Myocyte (in vitro differentiated cells): ENCODE measurements around the gene ANKRD27. TPM values are rescaled to one million over a fixed set of nuclear protein-coding genes. Genes with fewer than 3 reads are reported as not detected.
A peak's percentile ranks its signal among the peaks of the same experiment; 100 is the strongest.
"Not testable (repeated sequence)": the region's sequence is repeated elsewhere in the genome, so short reads cannot be mapped to it uniquely, and the experiment has no call there.

Experiments
- DNase-seq: peaks from one replicate; pipeline ENCODE4 v3.0.0-alpha.2; 2012; ENCODE audit warnings: low read depth
- polyA plus RNA-seq: library from polyadenylated mRNA; unstranded; fragments of >200 nt; gene quantifications from one replicate; pipeline ENCODE4 v1.2.1, GENCODE V29; 2012; ENCODE audit warnings: missing spikeins
- total RNA-seq: library from RNA; depleted of rRNA; stranded (reverse); fragments of >200 nt; gene quantifications from 2 replicates; pipeline ENCODE4 v1.2.3, GENCODE V29; 2014

ANKRD27 gene
- 17.8 and 19.9 TPM in 2 replicates for total RNA-seq
- 10.4 TPM for polyA plus RNA-seq

- peak; percentile 99 for DNase-seq
Observed at GRCh38 chr19:32674931-32675719, at the start of gene ANKRD27. Gene ANKRD27, minus strand, starts transcription at chr19:32675180. Its CDS starts 16,165 bp downstream, at chr19:32659015.

- DNase-seq, result no peak
Observed at GRCh38 chr19:32720936-32721250, 45.9 kb upstream of the ANKRD27 start.

GRCh38 chr19:32720216-32720935, 45.4 kb upstream of the ANKRD27 start:
- DNase-seq, result no peak

GRCh38 chr19:32719611-32720059, 44.7 kb upstream of the ANKRD27 start, which contains the start of gene TDRD12:
Gene TDRD12, plus strand, starts transcription at chr19:32719767. Its CDS starts 306 bp downstream, at chr19:32720073.
- DNase-seq, result no peak

GRCh38 chr19:32718286-32718685, 43.3 kb upstream of the ANKRD27 start:
- no peak for DNase-seq

- no peak for DNase-seq
Observed at GRCh38 chr19:32717496-32717895, 42.5 kb upstream of the ANKRD27 start.

- DNase-seq, result not testable (repeated sequence)
Observed at GRCh38 chr19:32716203-32716602, 41.2 kb upstream of the ANKRD27 start.

- DNase-seq, result no peak
Observed at GRCh38 chr19:32711747-32712146, 36.8 kb upstream of the ANKRD27 start.

- no peak for DNase-seq
Observed at GRCh38 chr19:32709032-32709431, 34.1 kb upstream of the ANKRD27 start.

GRCh38 chr19:32708457-32708856, 33.5 kb upstream of the ANKRD27 start:
- no peak for DNase-seq

- not testable (repeated sequence) for DNase-seq
Observed at GRCh38 chr19:32704006-32704405, 29.0 kb upstream of the ANKRD27 start.

- no peak for DNase-seq
Observed at GRCh38 chr19:32702010-32702409, 27.0 kb upstream of the ANKRD27 start.

- DNase-seq, result not testable (repeated sequence)
Observed at GRCh38 chr19:32700129-32700528, 25.1 kb upstream of the ANKRD27 start.

- not testable (repeated sequence) for DNase-seq
Observed at GRCh38 chr19:32696771-32697170, 21.8 kb upstream of the ANKRD27 start.

- DNase-seq, result not testable (repeated sequence)
Observed at GRCh38 chr19:32695506-32695905, 20.5 kb upstream of the ANKRD27 start.

GRCh38 chr19:32694851-32695250, 19.9 kb upstream of the ANKRD27 start:
- DNase-seq, result not testable (repeated sequence)

GRCh38 chr19:32694316-32694715, 19.3 kb upstream of the ANKRD27 start:
- DNase-seq, result not testable (repeated sequence)

GRCh38 chr19:32693151-32694108, 18.4 kb upstream of the ANKRD27 start:
- not testable (repeated sequence) for DNase-seq

GRCh38 chr19:32692727-32693061, 17.7 kb upstream of the ANKRD27 start:
- DNase-seq, result no peak

GRCh38 chr19:32691952-32692726, 17.2 kb upstream of the ANKRD27 start:
- peak; percentile 81 for DNase-seq
